DOHH2 (cell line): Measurements from ENCODE around the gene ABHD16B.

Source experiments
- EZH2phosphoT487 ChIP-seq: fragments of 200-600 bp; sonication (generic); IDR thresholded peaks from 2 replicates; pipeline ENCODE4 v1.6.1; 2017; ENCODE audit warnings: borderline replicate concordance, mild to moderate bottlenecking, antibody characterized with exemption, low read length, moderate library complexity, mixed read lengths
- TF ChIP-seq, protein P1 (sequence below): fragments of 200-600 bp; sonication (generic); IDR thresholded peaks from one replicate; pipeline ENCODE4 v1.5.1; 2014; ENCODE audit warnings: antibody characterized with exemption, mild to moderate bottlenecking, low read depth, low read length; ENCODE audit not compliant: poor library complexity, severe bottlenecking

DNA sequence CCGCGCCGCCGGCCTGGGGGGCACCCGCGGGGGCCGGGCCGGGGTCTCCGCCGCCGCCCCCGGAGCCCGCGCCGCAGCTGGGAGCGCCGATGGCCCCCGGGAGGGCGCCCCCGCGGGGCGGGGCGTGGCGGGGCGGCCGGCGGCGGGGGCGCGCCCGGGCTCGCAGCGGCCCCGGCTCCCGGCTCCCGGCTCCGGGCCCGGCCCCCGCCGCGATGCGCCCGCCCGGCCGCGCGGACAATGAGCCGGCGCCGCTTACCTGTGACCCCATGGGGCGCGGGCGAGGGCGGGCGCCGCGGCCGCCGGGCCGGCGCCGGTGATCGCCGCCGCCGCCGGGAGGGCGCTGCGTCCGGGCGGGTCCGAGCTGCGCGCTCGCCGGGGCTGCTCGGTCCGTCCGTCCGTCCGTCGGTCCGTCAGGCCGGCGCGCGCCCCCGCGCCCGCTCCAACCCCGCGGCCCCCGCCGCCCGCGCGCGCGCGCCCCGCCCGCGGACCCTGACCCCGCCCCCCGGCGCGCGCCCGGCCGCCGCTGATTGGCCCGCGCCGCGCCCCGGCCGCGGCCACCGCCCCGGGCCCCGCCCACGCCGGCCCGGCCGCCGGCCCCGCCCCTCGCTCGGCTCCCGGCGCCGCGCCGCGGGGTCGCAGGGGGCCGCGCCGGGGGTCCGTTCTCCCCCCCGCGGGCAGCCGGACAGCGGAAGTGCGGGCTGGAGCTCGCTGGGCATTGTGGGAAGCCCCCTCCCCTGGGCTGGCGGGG is 30.3 kb upstream of the ABHD16B start, which contains the start of gene ZBTB46:
- TF ChIP-seq, protein P1, sequence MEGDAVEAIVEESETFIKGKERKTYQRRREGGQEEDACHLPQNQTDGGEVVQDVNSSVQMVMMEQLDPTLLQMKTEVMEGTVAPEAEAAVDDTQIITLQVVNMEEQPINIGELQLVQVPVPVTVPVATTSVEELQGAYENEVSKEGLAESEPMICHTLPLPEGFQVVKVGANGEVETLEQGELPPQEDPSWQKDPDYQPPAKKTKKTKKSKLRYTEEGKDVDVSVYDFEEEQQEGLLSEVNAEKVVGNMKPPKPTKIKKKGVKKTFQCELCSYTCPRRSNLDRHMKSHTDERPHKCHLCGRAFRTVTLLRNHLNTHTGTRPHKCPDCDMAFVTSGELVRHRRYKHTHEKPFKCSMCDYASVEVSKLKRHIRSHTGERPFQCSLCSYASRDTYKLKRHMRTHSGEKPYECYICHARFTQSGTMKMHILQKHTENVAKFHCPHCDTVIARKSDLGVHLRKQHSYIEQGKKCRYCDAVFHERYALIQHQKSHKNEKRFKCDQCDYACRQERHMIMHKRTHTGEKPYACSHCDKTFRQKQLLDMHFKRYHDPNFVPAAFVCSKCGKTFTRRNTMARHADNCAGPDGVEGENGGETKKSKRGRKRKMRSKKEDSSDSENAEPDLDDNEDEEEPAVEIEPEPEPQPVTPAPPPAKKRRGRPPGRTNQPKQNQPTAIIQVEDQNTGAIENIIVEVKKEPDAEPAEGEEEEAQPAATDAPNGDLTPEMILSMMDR, result no peak
- TF ChIP-seq EZH2phosphoT487, result no peak
